ENCODE results near the gene ADCY9.

The ADCY9 gene

DNA sequence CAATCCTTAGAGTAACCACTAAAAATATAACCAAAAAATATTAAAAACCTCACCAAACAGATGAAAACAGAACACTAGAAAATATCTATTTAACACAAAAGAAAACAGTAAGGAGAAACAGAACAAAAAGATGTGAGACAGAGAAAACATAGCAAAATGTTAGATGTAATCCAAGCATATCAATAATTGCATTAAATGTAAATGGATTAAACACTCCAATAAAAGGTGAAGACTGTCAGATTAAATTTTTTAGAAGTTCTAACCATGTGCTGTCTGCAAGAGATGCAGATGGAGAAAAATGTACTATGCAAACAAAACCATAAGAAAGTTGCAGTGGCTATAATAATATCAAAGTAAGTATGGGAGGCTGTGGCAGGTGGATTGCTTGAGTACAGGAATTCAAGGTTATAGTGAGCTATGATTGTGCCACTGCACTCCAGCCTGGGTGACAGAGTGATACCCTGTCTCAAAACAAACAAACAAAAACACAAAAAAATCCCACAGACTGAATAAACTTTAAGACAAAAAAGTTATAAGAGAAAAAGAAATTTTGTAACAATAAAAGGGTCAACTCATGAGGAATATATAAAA lies 53.9 kb downstream of the ADCY9 start:
- DNase-seq (ENCODE audit: low spot score), result no peak
- in situ Hi-C loops (cut with MboI; ENCODE audit: low sequenced_read_pairs, unreplicated experiment), result no loop called here
- TF ChIP-seq, protein P1, sequence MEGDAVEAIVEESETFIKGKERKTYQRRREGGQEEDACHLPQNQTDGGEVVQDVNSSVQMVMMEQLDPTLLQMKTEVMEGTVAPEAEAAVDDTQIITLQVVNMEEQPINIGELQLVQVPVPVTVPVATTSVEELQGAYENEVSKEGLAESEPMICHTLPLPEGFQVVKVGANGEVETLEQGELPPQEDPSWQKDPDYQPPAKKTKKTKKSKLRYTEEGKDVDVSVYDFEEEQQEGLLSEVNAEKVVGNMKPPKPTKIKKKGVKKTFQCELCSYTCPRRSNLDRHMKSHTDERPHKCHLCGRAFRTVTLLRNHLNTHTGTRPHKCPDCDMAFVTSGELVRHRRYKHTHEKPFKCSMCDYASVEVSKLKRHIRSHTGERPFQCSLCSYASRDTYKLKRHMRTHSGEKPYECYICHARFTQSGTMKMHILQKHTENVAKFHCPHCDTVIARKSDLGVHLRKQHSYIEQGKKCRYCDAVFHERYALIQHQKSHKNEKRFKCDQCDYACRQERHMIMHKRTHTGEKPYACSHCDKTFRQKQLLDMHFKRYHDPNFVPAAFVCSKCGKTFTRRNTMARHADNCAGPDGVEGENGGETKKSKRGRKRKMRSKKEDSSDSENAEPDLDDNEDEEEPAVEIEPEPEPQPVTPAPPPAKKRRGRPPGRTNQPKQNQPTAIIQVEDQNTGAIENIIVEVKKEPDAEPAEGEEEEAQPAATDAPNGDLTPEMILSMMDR (IDR thresholded peaks at IDR 0.05; ENCODE audit: borderline replicate concordance, control extremely low read depth, extremely low read depth, insufficient read depth, missing control alignments), result no peak

DNA sequence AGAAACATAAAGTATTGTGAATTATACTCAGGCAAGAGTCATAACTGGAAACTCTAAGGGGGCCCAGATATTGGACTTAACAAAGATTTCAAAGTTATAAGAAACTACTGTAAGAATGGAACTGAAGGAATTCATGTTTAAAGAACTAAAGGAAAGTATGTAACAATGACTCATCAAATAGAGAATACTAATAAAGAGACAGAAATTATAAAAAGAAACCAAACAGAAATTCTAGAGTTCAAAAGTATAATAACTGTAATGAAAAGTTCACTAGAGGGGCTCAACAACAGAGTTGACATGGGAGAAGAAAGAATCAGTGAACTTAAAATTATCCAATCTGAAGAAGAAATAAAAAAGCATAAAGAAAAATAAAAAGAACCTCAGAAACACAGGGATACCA lies 55.4 kb downstream of the ADCY9 start:
- TF ChIP-seq, protein P1 (IDR thresholded peaks at IDR 0.05; ENCODE audit: borderline replicate concordance, control extremely low read depth, extremely low read depth, insufficient read depth, missing control alignments), result no peak
- in situ Hi-C loops (cut with MboI; ENCODE audit: low sequenced_read_pairs, unreplicated experiment), result no loop called here
- no peak for DNase-seq (ENCODE audit: low spot score)

DNA sequence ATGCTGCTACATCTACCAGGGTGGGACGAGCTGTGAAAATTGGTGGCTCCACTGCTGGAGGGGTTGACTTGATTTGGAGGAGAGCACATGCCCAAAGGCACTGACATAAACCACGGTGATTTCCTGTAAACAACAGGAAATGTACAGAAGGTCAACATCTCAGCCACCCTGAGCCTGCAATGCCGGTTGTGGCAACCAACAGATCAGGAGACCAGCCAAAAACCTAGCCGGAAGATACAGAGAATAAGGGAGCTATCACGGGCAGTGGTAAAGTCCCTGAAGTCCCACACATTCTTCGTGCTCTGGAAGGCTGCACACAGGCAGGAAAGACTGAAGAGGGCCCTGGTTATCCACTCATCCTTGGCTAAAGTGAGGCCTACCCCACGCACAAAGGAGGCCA lies 56.2 kb downstream of the ADCY9 start:
- in situ Hi-C loops (cut with MboI; ENCODE audit: low sequenced_read_pairs, unreplicated experiment), result no loop called here
- no peak for DNase-seq (ENCODE audit: low spot score)
- TF ChIP-seq, protein P1 (IDR thresholded peaks at IDR 0.05; ENCODE audit: borderline replicate concordance, control extremely low read depth, extremely low read depth, insufficient read depth, missing control alignments), result no peak

DNA sequence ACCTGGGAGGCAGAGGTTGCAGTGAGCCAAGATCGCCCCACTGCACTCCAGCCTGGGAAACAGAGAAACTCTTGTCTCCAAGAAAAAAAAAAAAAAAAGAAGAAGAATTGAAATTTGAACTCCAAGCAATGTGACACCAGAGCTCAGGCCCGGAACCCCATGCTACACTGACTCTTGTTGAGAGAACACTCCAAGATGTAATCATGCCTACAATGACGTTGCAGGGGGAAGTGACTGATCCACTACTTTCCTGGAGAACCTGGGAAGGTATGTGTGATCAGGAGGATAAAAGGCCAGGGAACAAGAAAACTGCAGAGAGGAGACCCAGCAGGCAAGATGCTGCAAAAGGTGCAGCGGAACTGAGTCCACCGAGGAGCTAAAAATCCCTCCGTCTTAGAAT lies 57.9 kb downstream of the ADCY9 start:
- DNase-seq (ENCODE audit: low spot score), result no peak
- TF ChIP-seq, protein P1 (IDR thresholded peaks at IDR 0.05; ENCODE audit: borderline replicate concordance, control extremely low read depth, extremely low read depth, insufficient read depth, missing control alignments), result no peak
- in situ Hi-C loops (cut with MboI; ENCODE audit: low sequenced_read_pairs, unreplicated experiment), result no loop called here

DNA sequence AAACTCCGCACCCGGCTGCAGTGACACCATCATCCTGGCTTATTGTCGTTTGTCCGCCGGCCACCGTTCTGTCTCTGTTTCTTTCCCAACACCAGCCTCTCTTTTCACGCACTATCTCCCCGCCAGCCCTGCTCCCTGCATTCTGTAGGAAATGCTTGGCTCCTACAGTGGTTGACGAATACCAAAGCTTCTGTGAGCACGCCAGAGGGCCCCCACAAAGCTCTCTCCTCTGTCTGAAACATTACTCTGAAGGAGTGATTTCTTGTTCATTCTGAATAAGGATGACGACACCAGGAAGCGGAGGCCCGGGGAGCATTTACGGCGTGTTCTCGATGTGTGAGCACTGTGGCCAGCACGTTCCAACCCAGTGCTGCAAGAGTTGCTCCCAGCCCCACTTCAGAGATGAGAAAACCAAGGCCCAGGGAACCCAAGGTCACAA lies 58.8 kb downstream of the ADCY9 start:
- TF ChIP-seq, protein P1 (IDR thresholded peaks at IDR 0.05; ENCODE audit: borderline replicate concordance, control extremely low read depth, extremely low read depth, insufficient read depth, missing control alignments), result no peak
- DNase-seq (ENCODE audit: low spot score), result no peak
- in situ Hi-C loops (cut with MboI; ENCODE audit: low sequenced_read_pairs, unreplicated experiment), result no loop called here

DNA sequence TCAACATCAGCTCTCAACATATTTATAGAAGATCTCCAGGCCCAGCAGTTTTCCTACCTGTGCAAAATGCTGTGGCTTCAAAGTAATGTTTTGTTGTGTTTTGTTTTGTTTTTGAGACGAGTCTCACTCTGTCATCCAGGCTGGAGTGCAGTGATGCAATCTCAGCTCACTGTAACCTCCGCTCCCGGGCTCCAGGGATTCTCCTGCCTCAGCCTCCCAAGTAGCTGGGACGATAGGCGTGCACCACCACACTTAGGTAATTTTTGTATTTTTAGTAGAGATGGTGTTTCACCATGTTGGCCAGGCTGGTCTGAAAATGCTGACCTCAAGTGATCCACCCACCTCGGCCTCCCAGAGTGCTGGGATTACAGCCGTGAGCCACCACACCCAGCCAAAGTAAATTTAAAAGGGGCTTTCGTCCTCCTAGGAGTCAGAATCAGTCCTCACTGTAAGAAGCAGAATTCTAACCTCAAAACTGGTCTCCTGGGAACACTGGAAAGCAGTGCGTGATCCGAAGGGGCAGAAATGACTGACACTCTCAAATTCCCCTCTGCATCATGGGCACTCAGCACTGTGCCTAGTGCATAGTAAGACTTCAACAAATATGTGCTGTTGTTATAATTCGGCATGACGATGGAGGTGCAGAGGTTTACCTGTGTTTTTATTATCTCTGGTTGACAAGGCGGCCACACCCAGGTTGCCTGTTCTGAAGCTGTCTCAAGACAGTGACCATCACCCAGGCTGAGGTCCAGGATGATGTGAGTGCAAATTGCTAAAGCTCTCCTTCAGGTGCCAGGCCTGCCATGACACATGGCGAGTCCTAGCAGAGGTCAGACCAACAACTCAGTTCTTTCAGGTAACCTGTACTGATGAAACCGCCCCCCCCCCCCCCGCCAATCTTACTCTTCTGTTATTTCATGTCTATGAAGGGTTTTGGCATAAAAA lies 59.8 kb downstream of the ADCY9 start:
- DNase-seq (ENCODE audit: low spot score), result no peak
- in situ Hi-C loops (cut with MboI; ENCODE audit: low sequenced_read_pairs, unreplicated experiment), result no loop called here
- TF ChIP-seq, protein P1 (IDR thresholded peaks at IDR 0.05; ENCODE audit: borderline replicate concordance, control extremely low read depth, extremely low read depth, insufficient read depth, missing control alignments), result no peak
